NCI-H69 (cell line): Measurements from ENCODE around the gene ABLIM2.

ENCODE experiments used
- DNase-seq: peaks from one replicate; lab custom pipeline; 2025; lab: John Stamatoyannopoulos, UW

Gene ABLIM2

DNA sequence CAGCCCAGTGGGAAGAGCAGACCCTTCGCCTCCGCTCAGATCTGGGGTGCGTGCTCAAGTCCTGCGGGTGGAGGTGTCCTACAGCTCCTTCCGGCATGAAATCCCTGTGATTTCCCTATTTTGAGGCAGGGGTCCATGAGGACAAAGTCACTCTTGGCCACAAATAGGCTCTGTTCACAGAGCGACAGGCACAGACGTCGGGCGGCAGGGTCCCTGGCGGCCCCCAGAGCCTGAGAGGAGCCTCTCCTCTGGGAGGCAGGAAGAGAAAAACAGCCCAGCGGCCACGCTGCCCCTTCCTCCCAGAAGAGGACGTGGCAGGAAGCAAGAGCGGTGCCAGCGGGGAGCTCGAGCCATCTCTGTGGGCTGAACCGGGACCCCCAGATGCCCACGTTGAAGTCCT, 38.7 kb downstream of the ABLIM2 start:
- DNase-seq: no peak

GRCh38 chr4:8118531-8118930, 40.1 kb downstream of the ABLIM2 start:
- DNase-seq: no peak

DNA sequence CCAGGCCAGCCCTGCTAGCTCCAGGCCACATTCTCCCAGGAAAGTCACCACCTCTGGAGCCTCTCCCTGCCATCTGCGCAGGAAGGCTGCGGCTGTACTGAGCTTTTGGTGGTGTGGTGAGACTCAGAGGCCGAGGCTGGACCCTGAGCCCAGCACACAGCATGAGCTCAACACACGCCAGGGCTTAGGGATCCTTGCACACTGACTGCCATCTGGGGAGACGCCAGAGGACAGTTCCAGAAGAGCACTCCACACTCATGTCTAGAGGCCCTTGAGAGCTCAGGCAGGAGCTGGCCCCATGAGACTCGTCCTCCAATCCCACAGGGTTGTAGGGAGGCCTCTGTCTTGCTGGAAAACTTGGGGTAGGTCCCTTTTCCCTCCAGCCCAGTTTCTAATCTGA, 40.6 kb downstream of the ABLIM2 start:
- DNase-seq: no peak

DNA sequence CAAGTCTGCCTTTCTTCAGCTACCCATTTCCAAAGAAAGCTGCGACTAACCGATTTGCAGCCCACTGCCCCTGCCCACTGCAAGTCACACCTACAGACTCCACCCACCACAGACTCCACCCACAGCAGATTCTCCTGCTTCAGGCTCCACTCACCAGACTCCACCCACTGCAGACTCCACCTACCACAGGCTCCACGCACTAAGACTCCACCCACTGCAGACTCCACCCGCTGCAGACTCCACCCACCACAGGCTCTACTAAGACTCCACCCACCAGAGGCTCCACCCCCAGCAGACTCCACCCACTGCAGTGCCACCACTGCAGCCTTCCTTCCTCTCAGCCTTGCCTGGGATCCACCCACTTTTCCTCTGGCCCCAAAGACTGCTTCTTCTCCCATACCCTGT, 41.3 kb downstream of the ABLIM2 start:
- peak; percentile 15 for DNase-seq

GRCh38 chr4:8115916-8116315, 42.7 kb downstream of the ABLIM2 start:
- no peak for DNase-seq

DNA sequence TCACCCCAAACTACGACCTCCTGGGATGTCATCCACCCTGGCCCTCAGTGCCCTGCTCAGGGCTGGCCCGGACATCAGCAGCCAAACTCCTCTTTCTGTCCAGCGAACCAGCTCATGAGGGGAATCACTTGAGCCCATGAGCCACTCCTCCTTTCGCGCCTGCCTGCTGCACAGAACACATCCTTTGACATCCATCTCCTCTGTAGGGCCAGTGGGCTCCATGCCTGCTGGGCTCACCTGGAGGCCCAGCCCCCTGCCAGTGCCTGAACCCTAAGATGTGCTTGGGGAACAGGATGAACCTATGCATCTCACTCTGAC, 43.5 kb downstream of the ABLIM2 start:
- no peak for DNase-seq

- DNase-seq: no peak
Measured at GRCh38 chr4:8114456-8115202, 44.0 kb downstream of the ABLIM2 start.

DNA sequence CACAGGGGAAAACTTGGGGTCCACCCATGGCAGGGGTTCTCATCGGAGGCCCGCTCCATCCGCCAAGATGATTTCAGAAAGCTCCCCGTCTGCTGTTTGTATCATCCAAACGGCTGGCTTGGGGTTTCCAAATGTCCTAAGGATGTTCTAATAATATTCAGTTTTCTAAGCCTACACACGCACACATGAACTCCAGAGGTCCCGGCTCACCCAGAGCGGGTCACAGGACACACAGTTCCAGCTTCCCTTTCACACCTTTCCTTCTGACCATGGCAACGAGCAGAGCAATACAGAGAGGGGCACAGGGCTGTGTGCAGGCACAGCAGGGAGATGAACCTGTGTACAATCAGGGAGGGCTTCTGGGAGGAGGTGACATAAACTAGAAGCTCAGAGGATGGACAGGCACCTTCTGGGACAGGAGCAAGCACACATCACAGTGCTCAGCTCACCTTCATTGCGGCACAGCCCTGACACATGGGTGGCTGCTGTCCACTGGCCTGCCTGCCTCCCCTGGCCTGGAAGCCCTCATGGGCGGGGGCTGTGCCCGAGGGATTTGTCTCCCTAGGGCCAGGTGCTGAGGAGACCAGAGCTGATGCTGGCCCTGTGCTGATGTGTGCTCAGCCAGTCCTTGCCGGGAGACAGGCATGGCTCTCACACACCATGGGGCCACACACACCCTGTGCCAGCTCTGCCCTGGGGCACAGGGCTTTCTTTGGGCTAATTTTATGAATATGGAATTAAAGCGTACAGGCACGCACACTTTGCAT, 44.8 kb downstream of the ABLIM2 start:
- DNase-seq: peak; percentile 17

DNA sequence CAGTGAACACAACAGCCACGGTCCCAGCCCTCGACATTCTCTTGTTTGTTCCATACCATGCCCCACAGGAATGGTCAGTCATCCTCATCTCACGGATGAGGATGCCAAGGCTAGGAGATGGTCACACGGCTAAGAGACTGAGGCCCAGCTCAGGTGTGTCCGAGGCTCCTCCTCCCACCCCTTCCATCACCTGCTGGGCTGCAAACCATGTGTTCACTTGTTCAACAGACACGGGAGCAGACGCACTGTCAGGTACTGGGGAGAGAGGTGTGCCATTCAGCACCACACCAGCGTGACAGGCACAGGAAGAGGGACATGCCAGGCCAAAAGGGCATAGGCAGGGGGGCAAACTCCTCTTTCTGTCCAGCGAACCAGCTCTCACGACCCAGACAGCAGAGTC, 45.9 kb downstream of the ABLIM2 start:
- peak; percentile 65 for DNase-seq

GRCh38 chr4:8112036-8112576, 46.5 kb downstream of the ABLIM2 start:
- peak; percentile 77 for DNase-seq

DNA sequence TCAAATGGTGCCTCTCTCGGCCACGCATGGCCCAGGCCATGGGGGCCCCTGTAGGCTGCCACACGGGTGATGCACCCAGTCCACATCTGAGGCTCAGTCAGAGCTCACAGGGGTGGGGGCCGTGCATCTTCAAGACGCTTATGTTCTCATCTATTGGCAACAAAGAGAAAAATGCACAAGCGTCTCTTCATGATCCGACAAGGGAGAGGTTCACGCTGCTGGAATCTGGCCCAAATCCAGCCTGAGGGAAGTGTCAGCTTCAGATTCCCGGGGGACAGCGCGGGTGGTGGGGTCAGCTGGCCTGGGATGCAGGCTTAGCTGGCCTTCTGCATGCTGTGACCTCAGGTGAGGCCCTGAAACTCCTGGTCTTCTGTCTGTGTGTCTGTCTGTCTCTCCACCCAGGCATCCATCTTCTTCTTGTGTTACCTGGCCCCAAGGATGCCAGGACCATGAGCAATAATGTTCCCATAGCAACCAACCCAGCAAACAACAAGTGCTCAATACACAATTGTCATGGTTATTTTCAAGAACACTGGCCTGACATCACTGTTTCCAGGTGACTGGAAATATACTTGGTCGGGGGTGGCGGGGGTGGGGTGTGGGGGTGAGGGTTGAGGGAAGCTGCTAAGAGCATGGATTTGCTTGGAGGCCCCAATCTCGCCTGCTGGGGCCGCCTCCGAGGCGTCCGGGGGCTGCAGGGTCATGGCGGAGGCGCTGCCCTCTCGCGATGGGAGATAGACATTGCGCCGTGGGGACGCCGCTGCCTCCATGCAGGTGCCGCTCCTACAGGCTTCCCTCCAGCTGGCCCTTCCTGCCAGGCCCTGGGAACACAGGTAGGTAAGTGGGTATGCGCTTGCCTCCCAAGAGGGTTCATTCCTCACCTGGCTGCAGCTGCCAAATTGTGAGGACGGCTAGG, 48.3 kb downstream of the ABLIM2 start:
- no peak for DNase-seq

DNA sequence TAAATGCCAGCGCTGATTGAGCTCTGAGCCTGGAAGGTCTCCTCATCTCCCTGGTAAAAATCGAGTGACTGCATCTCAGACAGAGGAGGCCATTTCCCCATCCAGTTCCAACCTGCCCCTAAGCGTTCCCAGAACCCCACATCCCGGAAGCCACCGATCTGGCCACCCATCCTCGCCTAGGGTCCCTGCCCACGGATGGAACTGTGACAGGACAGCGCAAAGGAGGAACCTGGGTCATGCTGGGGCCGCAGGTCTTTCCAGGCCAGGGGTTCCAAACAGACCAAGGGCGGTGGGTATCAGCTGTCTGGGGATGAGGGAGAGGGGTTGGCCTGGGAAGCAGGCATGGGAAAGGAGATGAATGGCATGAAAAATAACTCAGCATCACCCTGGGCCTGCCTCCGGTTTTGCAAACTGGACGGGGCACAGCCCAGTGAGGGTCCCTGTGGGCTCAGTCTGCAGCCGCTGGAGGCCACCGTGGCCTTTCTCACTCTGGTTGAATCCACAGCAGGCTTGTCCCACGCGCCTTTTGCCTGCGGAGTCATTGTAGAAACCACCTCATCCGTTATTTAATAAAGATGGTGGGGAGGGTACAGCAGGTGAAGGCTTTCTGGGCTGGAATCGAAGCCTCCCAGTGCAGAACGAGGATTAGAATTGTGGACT, 49.1 kb downstream of the ABLIM2 start:
- DNase-seq: no peak

DNA sequence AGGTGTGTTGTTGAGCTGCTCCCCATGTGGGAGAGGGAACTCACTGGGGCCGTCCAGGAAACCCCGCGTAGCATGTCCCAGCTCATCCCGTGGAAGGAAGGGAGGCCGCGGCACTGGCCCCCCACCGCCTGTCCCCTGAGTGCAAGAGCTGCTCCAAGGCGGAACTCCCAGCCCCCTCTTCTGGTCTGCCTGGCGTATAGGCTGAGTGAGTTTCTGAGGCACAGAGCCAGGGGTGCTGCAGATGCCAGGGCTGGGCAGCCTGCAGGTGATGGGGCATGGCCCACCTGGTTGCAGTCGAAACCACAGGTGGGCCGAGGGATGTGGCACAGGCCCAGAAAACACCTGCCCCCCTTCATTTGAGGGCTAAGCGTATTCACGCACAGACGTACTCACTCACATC, 49.6 kb downstream of the ABLIM2 start:
- peak; percentile 8 for DNase-seq

DNA sequence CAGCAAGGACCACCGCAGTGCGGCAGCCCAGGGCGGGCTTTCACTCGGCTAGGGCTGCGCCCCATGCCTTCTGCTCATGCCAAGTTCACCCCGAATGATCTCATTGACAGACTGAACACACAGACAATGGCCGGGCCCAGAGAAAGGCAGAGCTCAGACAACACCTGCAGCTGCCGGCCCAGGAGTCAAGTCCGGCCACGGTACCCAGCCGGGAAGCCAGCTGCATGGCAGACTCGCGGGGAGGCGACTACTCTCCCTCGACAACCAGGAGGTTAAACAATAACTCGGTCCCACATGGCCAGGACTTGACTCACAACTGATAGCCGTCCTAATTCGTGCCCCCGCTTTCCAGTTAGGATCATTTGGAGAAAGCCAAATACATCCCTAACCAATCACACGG, 50.4 kb downstream of the ABLIM2 start:
- DNase-seq: peak; percentile 50

DNA sequence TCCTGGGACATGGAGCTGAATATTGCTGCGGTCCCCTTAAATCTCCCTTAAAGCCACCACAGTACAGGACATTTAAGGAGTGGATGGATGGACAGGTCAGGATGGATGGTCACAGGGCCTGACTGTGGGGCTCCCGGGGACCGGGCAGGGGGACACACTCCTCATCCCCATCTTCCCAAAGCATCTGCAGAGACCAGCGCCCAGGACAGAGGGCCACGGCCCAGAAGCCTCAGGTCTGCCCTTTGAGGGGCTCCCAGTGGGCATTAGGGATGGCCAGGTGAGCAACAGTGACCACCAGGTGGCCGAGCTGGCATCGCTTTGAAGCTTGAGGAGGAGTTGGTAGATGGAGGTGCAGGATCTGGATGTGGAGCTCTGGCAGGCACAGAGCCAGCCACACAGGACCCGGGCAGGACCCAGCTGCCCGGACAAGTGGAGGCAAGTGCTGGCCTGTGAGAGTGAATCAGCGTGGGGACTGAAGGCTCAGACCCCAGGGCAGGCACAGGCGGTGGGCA, 51.4 kb downstream of the ABLIM2 start:
- no peak for DNase-seq

DNA sequence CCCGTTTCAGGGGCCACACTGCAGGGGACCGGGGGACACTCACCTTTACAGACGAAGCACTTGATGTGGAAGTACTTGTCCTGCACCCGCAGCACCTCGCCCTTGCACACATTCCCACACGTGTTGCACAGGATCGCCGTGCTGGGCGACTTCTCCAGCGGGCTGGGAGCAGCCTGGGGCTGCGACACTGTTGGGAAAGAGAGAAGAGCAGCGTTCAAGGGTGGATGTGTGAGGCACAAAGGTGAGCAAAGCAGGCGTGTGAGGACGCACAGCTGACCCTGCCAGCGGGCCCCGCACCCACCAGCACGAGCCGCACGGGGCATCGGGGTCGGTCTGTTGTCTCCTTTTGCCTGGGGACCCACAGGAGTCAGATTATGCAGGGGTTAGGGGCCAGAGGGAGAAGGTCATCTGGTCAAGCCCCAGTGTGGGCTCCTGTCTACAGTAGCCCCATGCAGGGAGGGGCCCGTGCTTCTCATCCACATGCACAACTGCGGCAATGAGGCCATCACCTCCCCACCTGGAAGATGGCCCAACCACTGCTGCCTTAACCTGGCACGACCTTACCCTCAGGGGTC, 52.1 kb downstream of the ABLIM2 start:
- DNase-seq: no peak

DNA sequence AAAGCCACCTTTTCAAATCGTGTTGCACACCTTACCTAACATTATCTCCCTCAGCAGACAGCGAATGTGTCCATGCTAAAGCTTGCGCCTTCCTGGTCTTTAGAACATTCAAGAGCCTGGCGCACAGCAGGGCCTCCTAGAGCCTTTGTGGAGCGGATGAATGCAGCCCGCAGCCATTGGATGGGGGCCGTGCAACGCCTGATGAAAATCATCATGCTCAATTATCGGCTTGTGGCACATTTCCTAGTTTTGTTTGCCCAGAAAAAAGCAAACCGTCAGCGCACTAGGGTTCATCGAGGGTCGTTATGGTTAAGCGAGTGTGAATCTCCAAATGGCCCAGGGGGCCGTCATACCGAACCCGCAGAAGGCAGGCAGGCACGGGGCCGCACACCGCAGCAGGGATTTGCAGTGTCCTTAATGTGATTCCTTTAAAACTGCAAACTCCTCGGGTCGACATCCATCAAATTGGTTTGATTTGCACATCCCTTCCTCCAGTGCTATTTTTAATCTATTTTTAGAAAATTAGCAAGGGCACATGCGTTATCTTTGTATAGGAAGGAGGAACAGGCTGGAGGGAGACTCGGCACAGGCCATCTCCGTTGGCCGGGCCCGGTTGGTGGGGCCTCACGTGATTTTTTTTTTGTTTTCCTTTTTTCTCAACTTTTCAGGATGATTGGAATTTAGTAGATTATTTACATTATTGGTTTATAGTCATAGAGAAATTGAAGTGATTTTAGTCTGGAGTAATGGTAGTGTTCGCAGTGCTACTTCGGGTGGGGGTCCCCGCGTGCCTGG, 53.1 kb downstream of the ABLIM2 start:
- DNase-seq: peak; percentile 88

DNA sequence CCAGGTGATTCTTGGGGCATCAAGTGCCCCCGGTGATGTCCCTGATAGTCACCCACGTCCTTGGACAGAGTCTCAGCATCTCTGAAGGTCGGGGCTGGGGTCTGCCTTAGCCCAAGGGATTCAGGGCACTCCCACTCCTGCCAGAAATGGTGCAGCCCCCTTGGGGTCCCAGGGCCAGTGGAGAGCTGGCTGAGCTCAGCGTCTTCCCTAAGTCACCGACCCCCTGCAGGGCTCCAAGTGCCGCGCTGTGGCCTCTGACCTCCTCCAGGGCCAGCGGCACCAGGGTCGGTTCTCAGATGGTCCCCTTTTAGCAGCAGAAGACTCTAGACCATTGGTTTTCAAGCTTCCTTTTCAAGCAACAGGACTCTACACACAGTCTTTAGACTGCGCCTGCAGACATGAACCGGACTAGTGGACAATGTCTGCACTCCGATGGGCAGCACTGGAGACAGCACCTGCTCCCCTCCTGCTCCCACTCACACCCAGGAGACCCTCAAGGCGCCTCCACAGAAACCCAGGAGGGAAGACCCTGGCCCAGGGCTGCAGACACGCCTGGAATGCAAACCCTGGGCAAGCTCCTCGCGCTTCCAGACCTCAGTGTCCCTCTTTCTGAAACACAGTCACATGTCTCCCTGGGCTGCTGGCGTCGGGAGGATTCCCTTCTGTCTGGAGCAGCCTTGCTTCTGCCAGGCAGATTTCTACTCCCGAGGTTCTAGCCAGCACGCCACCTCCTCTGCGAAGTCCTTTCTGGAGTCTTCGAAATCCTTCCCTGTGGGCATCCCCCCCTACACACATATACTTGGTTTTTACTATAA, 53.9 kb downstream of the ABLIM2 start:
- DNase-seq: no peak
